ENCODE data around the gene RHOBTB1.

GRCh38 chr10:60916025-60916424, 28.0 kb downstream of the RHOBTB1 start:
- TF ChIP-seq CTCF (IDR thresholded peaks at IDR 0.05; ENCODE audit: poor library complexity): peak; percentile 6
- TF ChIP-seq EZH2 (IDR thresholded peaks at IDR 0.05; ENCODE audit: borderline replicate concordance): no peak
